ENCODE data around the gene ACOX3.

GRCh38 chr4:8475751-8476575 lies 35.4 kb upstream of the ACOX3 start:
- TF ChIP-seq CTCF (IDR thresholded peaks at IDR 0.05) (no peak), EP300 (IDR thresholded peaks at IDR 0.05) (no peak), POLR2A (IDR thresholded peaks at IDR 0.05) (no peak)
